H1 (cell line): ENCODE results near the gene POLR3G.

Experiments used
- EZH2 ChIP-seq: fragments of 200-600 bp; sonication (generic); IDR thresholded peaks from 2 replicates; pipeline ENCODE4 v1.7.1; 2012; ENCODE audit warnings: low read depth, mild to moderate bottlenecking, moderate library complexity, low read length, inconsistent platforms; ENCODE audit not compliant: severe bottlenecking
- KDM1A ChIP-seq: fragments of 200-600, 300-600 bp; sonication (generic); IDR thresholded peaks from 2 replicates; pipeline ENCODE4 v1.7.1; 2016; ENCODE audit warnings: mild to moderate bottlenecking, low read length, borderline replicate concordance
- POLR2A ChIP-seq, 2 experiments: IDR thresholded peaks; 1 replicate in 1 of 2; 2 replicates in 1 of 2; pipeline ENCODE4 v1.6.1; 2011; ENCODE audit warnings: low read depth in 2 of 2, low read length in 2 of 2, mild to moderate bottlenecking in 2 of 2; ENCODE audit errors: control extremely low read depth in 1 of 2
- SP1 ChIP-seq: IDR thresholded peaks from 2 replicates; pipeline ENCODE4 v1.6.1; 2011; ENCODE audit warnings: low read depth, low read length
- TAF1 ChIP-seq: IDR thresholded peaks from 2 replicates; pipeline ENCODE4 v1.6.1; 2011; ENCODE audit warnings: mild to moderate bottlenecking, low read depth, low read length

- TF ChIP-seq POLR2A (IDR thresholded peaks at IDR 0.05; ENCODE audit: control extremely low read depth in 1 of 2, low read depth in 2 of 2, low read length in 2 of 2) (no peak), KDM1A (no peak), EZH2 (no peak), TAF1 (no peak), SP1 (no peak)
These were observed 76.3 kb downstream of the POLR3G start for GRCh38 chr5:90550963-90551362.
